IMR-90 (cell line): Measurements from ENCODE around the gene SV2B. TPM values are rescaled to one million over a fixed set of nuclear protein-coding genes. Genes with fewer than 3 reads are reported as not detected.

Experiments
- ATAC-seq: fragments of 200-7000 bp; cut with Tn5 transposase; 2 replicates; pipeline ENCODE4 v1.9.1; 2020; ENCODE audit warnings: low read depth, mild to moderate bottlenecking, moderate library complexity
- BruUV-seq: library from RNA; stranded (reverse); fragments of 400-500 nt; replicated peaks from 2 replicates; lab custom pipeline; 2021; lab: Mats Ljungman, UMichigan
- CTCF ChIA-PET: fragments of 300-600 bp; formaldehyde crosslinking; extraction: SDS; loops from one replicate; lab custom pipeline; 2021; ENCODE audit warnings: antibody characterized with exemption; lab: Yijun Ruan, JAX
- POLR2A ChIA-PET: fragments of 300-600 bp; sonication (Branson Sonifier 250); formaldehyde crosslinking; loops from one replicate; lab custom pipeline; 2022; ENCODE audit warnings: antibody characterized with exemption; ENCODE audit not compliant: unreplicated experiment; lab: Charles Lee
- DNase-seq: peaks from one replicate; pipeline ENCODE4 v3.0.0; 2013
- H2AFZ ChIP-seq: replicated peaks from 2 replicates; pipeline ENCODE3; 2013; ENCODE audit warnings: low read length, mild to moderate bottlenecking; ENCODE audit not compliant: poor library complexity
- H2AK5ac ChIP-seq: 2 replicates; pipeline ENCODE4 v1.6.1; 2013; ENCODE audit warnings: low read depth, low read length, inconsistent platforms
- H2AK9ac ChIP-seq: replicated peaks from 2 replicates; pipeline ENCODE3; 2013; ENCODE audit warnings: mild to moderate bottlenecking, low read depth, low read length, moderate library complexity; ENCODE audit not compliant: poor library complexity
- H2BK120ac ChIP-seq: 2 replicates; pipeline ENCODE4 v1.6.1; 2013; ENCODE audit warnings: low read depth, low read length, inconsistent platforms
- H2BK15ac ChIP-seq: 3 replicates; pipeline ENCODE4 v1.6.1; 2013; ENCODE audit warnings: low read depth, low read length, inconsistent platforms
- H2BK20ac ChIP-seq: 2 replicates; pipeline ENCODE4 v1.6.1; 2013; ENCODE audit warnings: low read depth, mild to moderate bottlenecking, inconsistent platforms, low read length, moderate library complexity
- H2BK5ac ChIP-seq: 2 replicates; pipeline ENCODE4 v1.6.1; 2013; ENCODE audit warnings: mild to moderate bottlenecking, low read depth, low read length, inconsistent platforms; ENCODE audit not compliant: poor library complexity, severe bottlenecking
- H3K14ac ChIP-seq: replicated peaks from 2 replicates; pipeline ENCODE4 v1.6.1; 2013; ENCODE audit warnings: low read depth, low read length, inconsistent platforms
- H3K18ac ChIP-seq: 2 replicates; pipeline ENCODE4 v1.6.1; 2013; ENCODE audit warnings: low read depth, low read length, control low read depth
- H3K23ac ChIP-seq: 2 replicates; pipeline ENCODE4 v1.6.1; 2013; ENCODE audit warnings: low read depth, low read length, inconsistent platforms
- H3K27ac ChIP-seq: 2 replicates; pipeline ENCODE4 v1.5.1; 2013; ENCODE audit warnings: mild to moderate bottlenecking, control low read depth, low read length; ENCODE audit not compliant: insufficient read depth
- H3K27me3 ChIP-seq: 2 replicates; pipeline ENCODE4 v1.6.1; 2013; ENCODE audit warnings: low read length; ENCODE audit not compliant: control insufficient read depth, insufficient read depth
- H3K36me3 ChIP-seq: 2 replicates; pipeline ENCODE4 v1.6.1; 2013; ENCODE audit warnings: low read length, mixed read lengths; ENCODE audit not compliant: control insufficient read depth, insufficient read depth
- H3K4ac ChIP-seq: 2 replicates; pipeline ENCODE4 v1.6.1; 2013; ENCODE audit warnings: low read depth, low read length, inconsistent platforms
- H3K4me1 ChIP-seq: 2 replicates; pipeline ENCODE4 v1.6.1; 2013; ENCODE audit warnings: low read length, mixed read lengths; ENCODE audit not compliant: control insufficient read depth, insufficient read depth
- H3K4me2 ChIP-seq: 2 replicates; pipeline ENCODE4 v1.6.1; 2013; ENCODE audit warnings: low read depth, mild to moderate bottlenecking, control low read depth, low read length, moderate library complexity
- H3K4me3 ChIP-seq: 2 replicates; pipeline ENCODE4 v1.5.1; 2013; ENCODE audit warnings: low read depth, mild to moderate bottlenecking, control low read depth, low read length, moderate library complexity; ENCODE audit not compliant: insufficient read depth
- H3K56ac ChIP-seq: 2 replicates; pipeline ENCODE4 v1.6.1; 2013; ENCODE audit warnings: low read length, inconsistent platforms; ENCODE audit not compliant: insufficient read depth; ENCODE audit errors: extremely low read depth
- H3K79me1 ChIP-seq, 2 experiments: 2 replicates each; pipeline ENCODE4 v1.6.1; 2013; ENCODE audit warnings: low read length in 2 of 2, inconsistent platforms in 1 of 2, low read depth in 1 of 2
- H3K9ac ChIP-seq: 2 replicates; pipeline ENCODE4 v1.6.1; 2013; ENCODE audit warnings: low read depth, low read length, control low read depth
- H3K9me1 ChIP-seq: 2 replicates; pipeline ENCODE4 v1.6.1; 2013; ENCODE audit warnings: low read length, inconsistent platforms; ENCODE audit not compliant: insufficient read depth
- H3K9me3 ChIP-seq: 2 replicates; pipeline ENCODE4 v1.6.1; 2013; ENCODE audit warnings: low read length; ENCODE audit not compliant: control insufficient read depth, insufficient read depth
- H4K20me1 ChIP-seq: 2 replicates; pipeline ENCODE4 v1.6.1; 2013; ENCODE audit warnings: low read length, inconsistent platforms; ENCODE audit not compliant: insufficient read depth
- H4K5ac ChIP-seq: 2 replicates; pipeline ENCODE4 v1.6.1; 2013; ENCODE audit warnings: mild to moderate bottlenecking, low read depth, low read length, control low read depth
- H4K8ac ChIP-seq, 2 experiments: 2 replicates each; pipeline ENCODE4 v1.6.1; 2013; ENCODE audit warnings: low read depth in 2 of 2, low read length in 2 of 2, control low read depth in 1 of 2, inconsistent platforms in 1 of 2
- H4K91ac ChIP-seq: 2 replicates; pipeline ENCODE4 v1.6.1; 2013; ENCODE audit warnings: low read depth, low read length, inconsistent platforms; ENCODE audit not compliant: insufficient read depth
- BHLHE40 ChIP-seq: fragments of 150-350 bp; IDR thresholded peaks from 2 replicates; pipeline ENCODE4 v1.6.1; 2016; ENCODE audit warnings: mild to moderate bottlenecking, low read depth, low read length
- CEBPB ChIP-seq: IDR thresholded peaks from 2 replicates; pipeline ENCODE4 v1.6.1; 2012; ENCODE audit warnings: low read depth, low read length, improper control_type of control experiment
- CHD1 ChIP-seq: IDR thresholded peaks from 2 replicates; pipeline ENCODE4 v1.6.1; 2012; ENCODE audit warnings: low read depth, low read length, improper control_type of control experiment
- FOS ChIP-seq: fragments of 150-350 bp; IDR thresholded peaks from 2 replicates; pipeline ENCODE4 v1.6.1; 2016; ENCODE audit warnings: low read depth, low read length
- MAFK ChIP-seq: IDR thresholded peaks from 2 replicates; pipeline ENCODE4 v1.6.1; 2012; ENCODE audit warnings: low read depth, low read length, improper control_type of control experiment
- MAZ ChIP-seq: IDR thresholded peaks from 2 replicates; pipeline ENCODE4 v1.6.1; 2012; ENCODE audit warnings: low read depth, mild to moderate bottlenecking, low read length, improper control_type of control experiment, moderate library complexity, borderline replicate concordance
- MXI1 ChIP-seq: IDR thresholded peaks from 2 replicates; pipeline ENCODE4 v1.6.1; 2012; ENCODE audit warnings: low read depth, mild to moderate bottlenecking, low read length, moderate library complexity, borderline replicate concordance
- NFE2L2 ChIP-seq: fragments of 150-350 bp; IDR thresholded peaks from 2 replicates; pipeline ENCODE4 v1.6.1; 2016; ENCODE audit warnings: low read depth, mild to moderate bottlenecking, low read length
- POLR2A ChIP-seq: IDR thresholded peaks from 2 replicates; pipeline ENCODE4 v1.6.1; 2012; ENCODE audit warnings: mild to moderate bottlenecking, low read depth, low read length
- RAD21 ChIP-seq: IDR thresholded peaks from 2 replicates; pipeline ENCODE4 v1.6.1; 2012; ENCODE audit warnings: low read length, improper control_type of control experiment
- RCOR1 ChIP-seq: IDR thresholded peaks from 2 replicates; pipeline ENCODE4 v1.6.1; 2012; ENCODE audit warnings: mild to moderate bottlenecking, low read length, improper control_type of control experiment; ENCODE audit not compliant: insufficient replicate concordance
- RFX5 ChIP-seq: IDR thresholded peaks from 2 replicates; pipeline ENCODE4 v1.8.0; 2012; ENCODE audit warnings: low read depth, mild to moderate bottlenecking, low read length, moderate library complexity
- SMC3 ChIP-seq: fragments of 150-350 bp; IDR thresholded peaks from 2 replicates; pipeline ENCODE4 v1.6.1; 2016; ENCODE audit warnings: low read depth, mild to moderate bottlenecking, antibody characterized with exemption, low read length, moderate library complexity
- WGBS, 2 experiments: methylation state at CpG; one replicate each; pipeline versions ENCODE4 v1.1.5 to v1.1.7; 2013; ENCODE audit warnings: missing lambda C conversion rate in 2 of 2; ENCODE audit not compliant: insufficient read length in 1 of 2; ENCODE audit errors: extremely low coverage in 2 of 2; 5-methylcytosine and 5-hydroxymethylcytosine counted together
- dilution Hi-C: fragments of 300-500 bp; cut with HindIII; formaldehyde crosslinking; loops from one replicate; pipeline ENCODE4 v1.14.3; 2018; ENCODE audit warnings: low sequenced_read_pairs; ENCODE audit not compliant: unreplicated experiment
- in situ Hi-C: fragments of 300-500 bp; cut with MboI; formaldehyde crosslinking; loops from 3 replicates; pipeline ENCODE4 v1.14.3; 2019; ENCODE audit warnings: low sequenced_read_pairs, inconsistent platforms, mixed read lengths
- intact Hi-C: fragments of 100-400 bp; cut with micrococcal nuclease; formaldehyde crosslinking; loops from 2 replicates; pipeline ENCODE4 v1.10.0; 2022
- polyA plus RNA-seq, 3 experiments: library from polyadenylated mRNA; depleted of rRNA; stranded (reverse); fragments of >200 nt; gene quantifications; 2 replicates each; pipeline ENCODE4 v1.2.3, GENCODE V29; 2012; ENCODE audit warnings: low replicate concordance in 1 of 3
- total RNA-seq: library from RNA; depleted of rRNA; stranded (reverse); fragments of >200 nt; gene quantifications from 2 replicates; pipeline ENCODE4 v1.2.3, GENCODE V29; 2012
- TF ChIP-seq, protein P1 (sequence below): fragments of 150-350 bp; IDR thresholded peaks from 2 replicates; pipeline ENCODE4 v1.6.1; 2017; ENCODE audit warnings: mild to moderate bottlenecking, antibody characterized with exemption, low read length, low read depth
- TF ChIP-seq, protein P2 (sequence below): fragments of 150-350 bp; IDR thresholded peaks from 2 replicates; pipeline ENCODE4 v1.6.1; 2016; ENCODE audit warnings: low read depth, mild to moderate bottlenecking, low read length, moderate library complexity, borderline replicate concordance
- TF ChIP-seq, protein P3 (sequence below): conservative IDR thresholded peaks from 2 replicates; pipeline ENCODE4 v1.5.1; 2012; ENCODE audit warnings: mild to moderate bottlenecking, low read depth, low read length, improper control_type of control experiment

The SV2B gene
- total and polyA plus RNA-seq, 2 of the 4 experiments (the other 2 are of a cell fraction) = not detected

DNA sequence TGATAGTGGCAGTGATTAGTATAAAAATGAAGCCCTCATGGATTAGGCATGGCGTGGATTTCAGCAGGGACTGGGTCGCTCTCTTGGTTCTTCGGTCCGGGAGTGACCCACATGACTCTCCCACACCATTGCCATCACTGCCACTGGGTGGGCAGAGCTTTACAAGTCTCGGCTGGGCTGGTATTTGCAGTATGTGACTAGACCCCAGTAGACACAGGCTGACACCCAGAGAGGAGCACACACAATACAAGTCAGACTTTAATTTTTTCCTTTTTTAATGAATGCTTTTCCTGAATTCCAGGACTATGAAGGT, 1.5 kb downstream of the SV2B start:
- Histone ChIP-seq H2BK20ac (no peak overlapping the region), H3K4me3 (no peak overlapping the region), H4K20me1 (no peaks in the 10 kb centered on the region), H3K18ac (no peak overlapping the region), H4K91ac (no peak overlapping the region), H2BK120ac (no peak overlapping the region), H3K56ac (no peak overlapping the region), H3K4ac (no peak overlapping the region), H2AFZ (no peak overlapping the region), H3K27ac (no peak overlapping the region), H3K14ac (no peak overlapping the region), H2BK15ac (no peak overlapping the region), H3K4me2 (no peak overlapping the region), H3K36me3 (no peaks in the 10 kb centered on the region), H3K27me3 (peaks cover 35% of the 10 kb centered on the region), H3K23ac (no peak overlapping the region), H4K8ac (no peak overlapping the region), H2AK5ac (no peak overlapping the region), H3K4me1 (no peaks in the 10 kb centered on the region), H3K9me1 (no peaks in the 10 kb centered on the region), H3K79me1 (no peaks in the 10 kb centered on the region), H2BK5ac (no peak overlapping the region), H3K9ac (no peak overlapping the region), H3K9me3 (no peaks in the 10 kb centered on the region), H2AK9ac (no peak overlapping the region), H4K5ac (no peak overlapping the region)
- no peak for DNase-seq
- WGBS, 2 experiments = no CpG with 5 or more reads among the region's 5 CpGs
- no peak for ATAC-seq
- ChIA-PET POLR2A (no interaction called here), CTCF (no interaction called here)
- intact Hi-C loops = no loop called here
- BruUV-seq = no TSS peak
- no peak for TF ChIP-seq BHLHE40
- TF ChIP-seq CEBPB = no peak
- TF ChIP-seq NFE2L2 = no peak
- TF ChIP-seq FOS = no peak
- no peak for TF ChIP-seq RFX5
- TF ChIP-seq RAD21 = no peak
- TF ChIP-seq MAFK = no peak
- TF ChIP-seq, protein P1, sequence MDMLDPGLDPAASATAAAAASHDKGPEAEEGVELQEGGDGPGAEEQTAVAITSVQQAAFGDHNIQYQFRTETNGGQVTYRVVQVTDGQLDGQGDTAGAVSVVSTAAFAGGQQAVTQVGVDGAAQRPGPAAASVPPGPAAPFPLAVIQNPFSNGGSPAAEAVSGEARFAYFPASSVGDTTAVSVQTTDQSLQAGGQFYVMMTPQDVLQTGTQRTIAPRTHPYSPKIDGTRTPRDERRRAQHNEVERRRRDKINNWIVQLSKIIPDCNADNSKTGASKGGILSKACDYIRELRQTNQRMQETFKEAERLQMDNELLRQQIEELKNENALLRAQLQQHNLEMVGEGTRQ = no peak
- no peak for TF ChIP-seq MAZ
- TF ChIP-seq MXI1 = no peak
- TF ChIP-seq, protein P2, sequence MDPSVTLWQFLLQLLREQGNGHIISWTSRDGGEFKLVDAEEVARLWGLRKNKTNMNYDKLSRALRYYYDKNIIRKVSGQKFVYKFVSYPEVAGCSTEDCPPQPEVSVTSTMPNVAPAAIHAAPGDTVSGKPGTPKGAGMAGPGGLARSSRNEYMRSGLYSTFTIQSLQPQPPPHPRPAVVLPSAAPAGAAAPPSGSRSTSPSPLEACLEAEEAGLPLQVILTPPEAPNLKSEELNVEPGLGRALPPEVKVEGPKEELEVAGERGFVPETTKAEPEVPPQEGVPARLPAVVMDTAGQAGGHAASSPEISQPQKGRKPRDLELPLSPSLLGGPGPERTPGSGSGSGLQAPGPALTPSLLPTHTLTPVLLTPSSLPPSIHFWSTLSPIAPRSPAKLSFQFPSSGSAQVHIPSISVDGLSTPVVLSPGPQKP = no peak
- TF ChIP-seq, protein P3, sequence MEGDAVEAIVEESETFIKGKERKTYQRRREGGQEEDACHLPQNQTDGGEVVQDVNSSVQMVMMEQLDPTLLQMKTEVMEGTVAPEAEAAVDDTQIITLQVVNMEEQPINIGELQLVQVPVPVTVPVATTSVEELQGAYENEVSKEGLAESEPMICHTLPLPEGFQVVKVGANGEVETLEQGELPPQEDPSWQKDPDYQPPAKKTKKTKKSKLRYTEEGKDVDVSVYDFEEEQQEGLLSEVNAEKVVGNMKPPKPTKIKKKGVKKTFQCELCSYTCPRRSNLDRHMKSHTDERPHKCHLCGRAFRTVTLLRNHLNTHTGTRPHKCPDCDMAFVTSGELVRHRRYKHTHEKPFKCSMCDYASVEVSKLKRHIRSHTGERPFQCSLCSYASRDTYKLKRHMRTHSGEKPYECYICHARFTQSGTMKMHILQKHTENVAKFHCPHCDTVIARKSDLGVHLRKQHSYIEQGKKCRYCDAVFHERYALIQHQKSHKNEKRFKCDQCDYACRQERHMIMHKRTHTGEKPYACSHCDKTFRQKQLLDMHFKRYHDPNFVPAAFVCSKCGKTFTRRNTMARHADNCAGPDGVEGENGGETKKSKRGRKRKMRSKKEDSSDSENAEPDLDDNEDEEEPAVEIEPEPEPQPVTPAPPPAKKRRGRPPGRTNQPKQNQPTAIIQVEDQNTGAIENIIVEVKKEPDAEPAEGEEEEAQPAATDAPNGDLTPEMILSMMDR = no peak
- no peak for TF ChIP-seq CHD1
- no peak for TF ChIP-seq RCOR1
- TF ChIP-seq POLR2A = no peak
- no peak for TF ChIP-seq SMC3
- in situ Hi-C loops = no loop called here
- dilution Hi-C loops = no loop called here
